ENCODE results near the gene ERGIC1. TPM values are rescaled to one million over a fixed set of nuclear protein-coding genes. Genes with fewer than 3 reads are reported as not detected.

ERGIC1 gene
- total RNA-seq, 2 donors from 2014 or later = 140 to 169 TPM

DNA sequence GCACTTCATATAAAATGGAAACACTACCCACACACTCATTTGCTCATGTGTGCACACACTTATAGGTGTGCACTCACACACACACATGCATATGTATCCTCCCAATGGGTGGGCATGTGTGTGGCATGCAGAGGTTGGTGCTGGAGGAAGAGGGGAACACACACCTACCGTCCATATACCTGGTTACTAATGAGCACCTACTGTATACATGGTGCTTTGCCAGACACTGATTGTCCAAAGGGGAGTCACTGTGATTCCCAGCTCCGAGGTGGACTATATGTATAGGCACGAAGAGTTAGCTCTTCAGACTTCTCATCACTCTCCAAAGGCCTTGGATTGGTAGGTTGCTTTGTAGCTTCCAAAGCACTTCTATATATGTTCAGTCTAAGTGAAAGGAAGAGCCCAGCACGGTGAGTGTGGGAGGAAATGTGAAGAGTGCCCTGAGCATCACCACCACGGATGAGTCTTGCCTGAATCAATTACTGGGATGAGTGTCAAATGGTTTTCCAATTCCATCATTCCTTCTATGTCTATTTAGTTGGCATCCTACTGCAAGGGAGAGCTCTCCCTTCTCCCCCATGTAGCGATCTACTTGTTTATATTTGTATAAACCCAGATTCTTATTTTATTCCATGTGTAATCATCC lies 12.6 kb upstream of the ERGIC1 start:
- intact Hi-C loops (cut with DNase I) = no loop called here
- DNase-seq (ENCODE audit: low spot score) = no peak

DNA sequence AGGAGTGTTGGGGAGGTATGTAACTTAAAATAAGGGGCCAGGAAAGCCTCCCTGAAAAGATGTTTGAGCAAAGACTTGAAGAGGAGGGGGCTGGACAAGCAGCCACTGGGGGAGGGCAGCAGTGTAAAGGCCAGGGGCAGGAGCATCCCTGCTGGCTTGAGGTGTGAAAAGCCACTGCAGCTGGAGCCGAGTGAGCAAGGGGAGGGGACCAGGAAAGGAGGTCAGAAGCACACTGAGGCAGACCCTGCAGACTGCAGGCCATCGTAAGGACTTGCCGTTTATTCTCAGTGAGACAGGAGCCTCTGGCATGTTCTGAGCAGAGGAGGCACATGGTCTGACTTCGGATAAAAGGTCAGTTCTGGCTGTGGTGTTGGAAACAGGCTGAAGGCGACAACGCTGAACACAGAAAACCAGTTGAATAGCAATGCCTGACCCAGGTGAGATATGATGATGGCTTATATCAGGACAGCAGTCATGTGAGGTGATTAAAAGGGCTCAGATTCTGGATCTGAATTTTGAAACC lies 10.2 kb upstream of the ERGIC1 start:
- intact Hi-C loops (cut with DNase I) = no loop called here
- no peak for DNase-seq (ENCODE audit: low spot score)

DNA sequence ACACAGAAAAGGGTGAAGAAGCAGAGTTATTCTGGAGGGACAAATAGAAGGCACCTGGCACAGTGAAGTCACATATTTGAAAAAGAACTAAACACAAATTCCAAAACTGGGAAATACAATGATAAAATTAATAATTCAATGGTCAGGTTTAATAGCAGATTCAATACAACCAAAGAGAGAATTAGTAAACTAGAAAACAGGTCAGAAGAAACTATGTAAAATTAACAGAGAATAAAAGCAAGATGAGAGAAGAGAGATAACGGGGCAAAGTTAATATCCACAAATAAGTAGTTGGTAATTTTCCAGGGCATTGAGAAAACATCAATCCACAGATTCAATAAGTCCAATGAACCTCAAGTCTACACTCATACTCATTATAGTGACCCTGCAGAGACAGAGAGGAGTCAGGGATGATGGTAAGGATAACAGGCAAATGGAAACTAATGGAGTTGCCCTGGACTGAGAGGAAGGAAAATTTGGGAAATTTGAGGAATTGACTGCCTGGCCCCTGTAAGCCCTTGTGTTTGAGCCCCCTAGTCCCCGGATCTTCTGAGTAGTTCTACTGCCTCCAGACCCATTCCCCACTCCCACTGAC lies 8.3 kb upstream of the ERGIC1 start:
- DNase-seq (ENCODE audit: low spot score) = no peak
- intact Hi-C loops (cut with DNase I) = no loop called here

DNA sequence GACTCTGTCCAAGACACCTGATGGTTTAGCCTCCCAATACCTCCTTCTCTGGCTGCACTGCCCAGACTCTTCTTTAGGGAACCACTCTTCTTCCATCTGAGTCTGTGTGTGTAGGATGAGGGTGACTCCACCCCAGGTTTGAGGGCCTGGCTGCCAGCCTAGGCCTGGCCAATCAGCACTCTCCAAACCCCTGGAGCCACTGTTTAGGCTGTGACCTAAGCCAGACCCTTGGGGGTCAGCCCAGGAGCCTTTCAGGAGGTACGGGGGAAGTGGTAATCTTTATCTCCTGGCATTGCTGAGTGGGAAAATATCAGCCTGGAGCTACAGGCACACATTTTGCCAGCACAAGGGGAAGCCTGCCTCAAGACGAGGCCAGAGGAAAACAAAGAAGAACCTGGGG lies 6.2 kb upstream of the ERGIC1 start:
- DNase-seq (ENCODE audit: low spot score) = no peak

DNA sequence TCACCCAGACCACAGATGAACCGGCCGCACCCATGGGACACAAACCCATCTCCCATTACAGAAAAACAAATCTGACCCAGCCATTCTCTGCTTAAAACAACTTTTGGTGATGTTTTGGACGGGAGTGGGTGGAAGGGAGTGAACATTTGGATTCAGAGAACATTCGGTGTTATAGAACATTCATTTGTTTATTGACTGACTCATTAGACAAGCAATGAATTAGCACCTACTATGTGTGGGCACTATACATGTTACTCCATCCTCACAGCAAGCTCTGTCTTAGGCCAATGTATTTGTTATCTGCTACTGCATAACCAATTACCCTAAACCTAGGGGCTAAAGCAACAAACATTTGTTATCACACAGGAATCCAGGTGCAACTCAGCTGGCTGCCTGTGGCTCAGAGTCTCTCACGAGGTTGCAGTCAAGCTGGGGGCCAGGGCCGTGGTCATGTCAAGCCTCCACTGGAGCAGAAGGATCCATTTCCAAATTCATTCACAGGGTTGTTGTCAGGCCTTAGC lies 5.1 kb upstream of the ERGIC1 start:
- intact Hi-C loops (cut with DNase I) = no loop called here
- DNase-seq (ENCODE audit: low spot score) = no peak

More for the DNA sequence above, 6.2 kb upstream of the ERGIC1 start:
- intact Hi-C loops (cut with DNase I) = no loop called here

DNA sequence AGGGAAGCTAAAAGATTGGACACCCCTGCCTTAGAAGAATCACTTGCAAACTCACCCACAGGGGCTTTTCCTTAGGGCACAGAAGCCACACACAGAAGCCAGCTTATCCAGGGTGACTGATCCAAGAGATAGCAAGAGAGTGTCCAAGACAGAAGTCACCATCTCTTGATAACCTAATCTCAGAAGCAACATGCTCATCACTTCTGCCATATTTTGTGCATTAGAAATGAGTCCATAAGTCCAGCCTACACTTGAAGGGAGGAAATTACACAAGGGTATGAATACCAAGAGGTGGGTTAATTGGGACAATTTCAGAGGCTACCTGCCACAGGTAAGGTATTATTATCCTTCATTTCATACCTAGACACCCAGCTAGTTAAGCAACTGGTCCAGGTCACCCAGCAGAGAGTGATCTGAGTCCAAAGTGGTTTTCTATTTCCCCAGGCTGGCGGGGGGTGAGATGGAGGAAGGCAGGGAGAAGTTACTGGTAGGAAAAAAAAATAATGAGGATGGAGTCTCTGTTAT lies 3.7 kb upstream of the ERGIC1 start:
- no peak for DNase-seq (ENCODE audit: low spot score)
- intact Hi-C loops (cut with DNase I) = no loop called here

DNA sequence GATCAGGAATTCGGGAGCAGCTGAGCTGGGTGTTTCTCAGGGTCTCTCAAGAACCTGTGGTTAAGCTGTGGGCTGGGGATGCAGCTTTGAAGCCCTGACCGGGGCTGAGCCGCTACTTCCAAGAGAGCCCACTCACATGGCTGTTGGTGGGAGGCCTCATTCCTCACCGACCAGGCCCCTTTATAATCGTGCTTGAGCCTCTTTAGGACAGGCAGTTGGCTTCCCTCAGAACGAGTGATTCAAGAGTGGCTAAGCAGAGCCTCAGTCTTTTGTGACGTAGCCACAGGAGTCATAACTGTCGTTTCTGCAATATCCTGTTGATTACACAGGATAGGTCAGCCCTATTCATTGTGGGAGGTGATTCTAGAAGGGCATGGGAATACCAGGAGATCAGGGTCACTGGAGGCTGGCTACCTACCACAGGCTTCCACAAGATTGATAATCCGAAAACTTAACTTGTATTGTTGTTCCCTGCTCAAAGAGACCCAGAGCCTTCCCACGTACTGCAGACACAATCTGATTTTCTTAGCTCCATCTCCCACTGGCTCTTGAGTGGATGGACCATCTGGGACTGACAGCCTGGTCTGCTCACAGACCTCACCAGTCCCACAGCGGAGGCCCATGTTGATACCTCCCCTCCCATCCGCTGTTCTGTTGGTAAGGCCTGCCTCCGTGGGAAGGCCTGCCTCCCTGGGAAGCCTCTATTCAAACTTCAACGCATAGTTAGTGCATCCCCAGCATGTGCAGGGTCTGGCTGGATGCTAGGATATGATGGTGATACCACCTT lies 3.0 kb upstream of the ERGIC1 start:
- no peak for DNase-seq (ENCODE audit: low spot score)
- intact Hi-C loops (cut with DNase I) = no loop called here

DNA sequence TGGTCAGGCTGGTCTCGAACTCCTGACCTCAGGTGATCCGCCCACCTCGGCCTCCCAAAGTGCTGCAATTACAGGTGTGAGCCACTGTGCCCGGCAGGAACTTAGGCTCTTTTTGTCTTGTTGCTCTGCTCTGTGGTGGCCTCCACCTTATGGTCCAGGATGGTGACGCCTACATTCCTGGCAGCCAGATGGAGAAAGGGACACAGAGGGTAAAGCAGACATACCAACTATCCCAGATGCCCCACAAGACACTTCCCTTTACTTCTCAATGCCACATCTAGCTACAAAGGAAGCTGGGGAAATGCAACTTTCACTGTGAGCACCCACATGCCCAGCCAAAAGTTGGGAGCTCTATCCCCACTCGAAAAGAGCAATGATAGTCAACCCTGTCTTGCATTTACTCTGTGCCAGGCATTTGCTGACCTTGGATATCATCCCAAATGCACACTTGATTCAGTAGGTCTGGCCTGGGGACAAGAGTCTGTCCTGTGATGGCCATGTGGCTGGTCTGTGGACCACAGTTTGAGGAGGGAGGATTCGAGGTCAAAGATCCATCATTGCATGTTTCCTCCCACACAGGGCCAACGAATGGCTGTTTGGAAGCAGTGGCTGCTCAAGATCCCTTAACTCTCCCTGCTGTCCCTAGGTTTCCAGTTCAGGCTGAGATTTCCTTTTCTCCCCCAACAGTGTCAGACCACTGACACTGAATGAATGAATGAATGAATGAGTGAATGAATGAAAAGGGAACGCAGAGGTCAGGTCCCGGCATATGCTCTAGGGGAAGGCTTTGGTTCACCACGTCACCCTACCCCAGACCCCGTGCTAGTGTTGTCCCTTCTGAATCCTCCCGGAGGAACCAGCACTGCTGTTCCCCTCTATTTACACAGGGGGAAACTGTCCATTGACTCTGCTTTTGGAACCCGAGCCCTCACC lies 1.4 kb upstream of the ERGIC1 start:
- DNase-seq (ENCODE audit: low spot score) = no peak
- intact Hi-C loops (cut with DNase I) = no loop called here

DNA sequence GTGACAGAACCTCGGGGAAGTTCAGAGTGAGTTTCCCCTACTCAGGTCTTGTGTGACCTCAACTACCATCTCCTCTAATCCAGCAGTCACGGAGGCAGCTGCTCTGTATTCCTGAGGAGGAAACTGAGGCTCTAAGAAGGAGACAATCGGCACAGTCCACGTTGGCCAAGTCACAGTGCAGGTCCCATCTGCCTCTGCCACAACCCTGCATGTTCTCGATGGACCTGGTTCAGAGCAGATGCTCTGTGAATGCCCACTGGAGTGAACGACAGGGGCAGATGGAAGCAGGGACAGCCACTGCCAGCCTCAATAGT lies 722 bp upstream of the ERGIC1 start:
- no peak for DNase-seq (ENCODE audit: low spot score)
- intact Hi-C loops (cut with DNase I) = no loop called here

DNA sequence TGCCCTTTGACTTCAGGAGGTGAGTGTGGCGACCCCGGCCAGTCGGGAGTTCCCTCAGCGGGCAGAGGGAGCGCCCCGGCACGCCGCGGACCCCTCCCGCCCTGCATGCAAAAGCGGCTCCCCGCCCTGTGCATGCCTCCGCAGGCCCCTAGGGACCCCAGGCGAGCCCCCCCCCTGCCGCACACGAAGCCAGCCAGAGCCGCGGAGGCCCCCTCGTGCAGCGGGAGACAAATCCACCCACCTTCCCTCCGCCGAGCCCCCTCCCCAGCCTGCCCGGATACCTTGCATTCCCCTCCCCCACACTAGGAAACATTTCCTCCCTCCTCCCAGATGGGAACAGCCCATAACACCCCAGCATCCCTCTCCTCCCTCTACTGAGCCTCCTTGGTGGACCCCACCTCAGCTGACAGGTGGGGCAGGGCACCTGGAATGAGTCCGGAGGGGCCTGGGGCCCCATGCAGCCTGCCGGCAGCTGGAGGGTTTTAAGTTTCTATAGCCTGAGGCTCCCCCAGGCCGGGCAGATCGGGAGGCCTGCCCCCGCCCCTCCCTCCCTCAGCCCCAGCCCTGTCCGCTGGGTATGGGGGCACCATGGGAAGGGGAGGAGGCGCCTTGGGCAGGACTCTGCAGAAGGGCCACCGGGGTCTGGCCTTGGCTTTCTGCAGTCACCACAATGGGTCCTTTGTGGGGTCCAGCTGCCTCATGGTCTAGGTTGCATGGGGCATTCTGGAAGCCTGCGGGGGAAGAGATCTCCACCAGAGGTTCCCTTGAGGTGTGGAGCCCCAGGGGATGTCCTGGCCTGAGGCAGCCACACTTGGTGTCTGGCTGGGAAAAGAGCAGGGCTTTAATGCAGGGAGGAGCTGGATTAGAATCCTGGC lies 601 bp downstream of the ERGIC1 start:
- no peak for DNase-seq (ENCODE audit: low spot score)
- intact Hi-C loops (cut with DNase I) = no loop called here

DNA sequence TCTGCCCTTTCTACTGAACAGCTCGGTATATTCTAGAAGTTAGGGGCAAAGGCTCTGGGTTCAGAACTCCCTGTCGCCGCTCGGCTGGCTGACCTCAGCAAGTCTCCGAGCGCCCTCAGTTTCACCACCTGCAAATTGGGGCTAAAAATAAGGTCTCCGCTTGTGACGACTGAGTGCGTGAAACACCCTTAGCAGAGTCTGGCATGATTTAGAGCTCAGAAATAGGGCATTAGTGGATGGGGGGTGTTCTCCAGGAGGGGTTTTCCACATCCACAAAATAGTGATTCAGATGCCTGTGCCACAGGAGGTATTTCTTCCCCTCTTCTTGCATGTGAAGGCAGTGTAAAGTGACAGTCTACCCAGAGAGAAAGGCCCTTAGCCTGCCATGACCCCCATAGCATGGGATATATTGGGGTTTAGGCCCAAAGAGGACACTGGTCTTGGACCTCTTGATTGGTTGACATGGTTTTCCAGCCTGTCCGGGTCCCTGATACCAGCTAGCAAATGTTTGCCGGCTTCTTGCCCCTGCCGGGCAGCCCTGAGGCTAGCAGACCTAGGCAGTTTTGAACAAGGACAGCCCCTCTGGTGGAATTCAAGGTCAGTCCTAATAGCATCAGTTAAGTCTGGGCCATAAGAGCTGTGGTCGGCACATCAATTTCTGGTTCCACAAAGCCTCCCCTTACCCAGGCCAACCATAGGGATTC lies 1.4 kb downstream of the ERGIC1 start:
- peak; percentile 15 for DNase-seq (ENCODE audit: low spot score)
- intact Hi-C loops (cut with DNase I) = no loop called here

DNA sequence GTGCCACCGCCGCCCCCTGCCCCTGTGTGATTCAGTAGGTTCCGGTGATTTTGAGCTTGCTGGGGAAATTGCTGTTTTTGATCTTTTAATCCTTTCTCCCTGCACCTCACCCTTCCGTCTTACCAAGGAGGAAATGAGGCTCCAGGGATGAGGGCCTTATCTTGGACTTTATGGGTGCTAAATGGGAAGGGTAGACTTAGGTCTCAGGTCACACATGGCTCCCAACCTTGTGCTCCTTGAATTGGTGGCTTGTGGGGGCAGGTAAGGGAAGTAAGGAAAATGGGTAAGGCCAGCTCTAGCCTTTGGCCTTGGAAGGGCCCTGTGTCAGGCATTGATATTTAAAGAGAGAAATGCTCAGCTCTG lies 1.9 kb downstream of the ERGIC1 start:
- intact Hi-C loops (cut with DNase I) = no loop called here
- peak; percentile 14 for DNase-seq (ENCODE audit: low spot score)

DNA sequence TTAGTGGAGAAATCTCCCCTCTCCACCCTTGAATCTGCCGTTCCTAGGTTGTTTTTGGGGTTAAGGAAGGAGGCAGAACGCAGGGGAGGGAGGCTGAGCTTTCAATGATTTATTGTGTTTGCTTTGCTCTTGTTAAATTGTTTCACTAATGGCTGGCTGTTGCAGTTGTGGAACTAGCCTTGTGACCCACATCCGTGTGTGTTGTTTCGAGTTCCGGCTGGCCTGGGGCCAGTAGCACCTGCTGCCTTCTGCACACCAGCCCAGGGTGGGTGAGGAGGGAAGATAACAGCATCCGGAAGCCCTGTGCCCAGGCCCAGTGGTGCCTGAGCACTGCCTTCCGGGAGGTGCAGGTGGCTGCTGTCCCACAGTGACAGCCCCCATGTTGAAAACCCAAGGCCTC lies 3.6 kb downstream of the ERGIC1 start:
- no peak for DNase-seq (ENCODE audit: low spot score)
- intact Hi-C loops (cut with DNase I) = no loop called here

DNA sequence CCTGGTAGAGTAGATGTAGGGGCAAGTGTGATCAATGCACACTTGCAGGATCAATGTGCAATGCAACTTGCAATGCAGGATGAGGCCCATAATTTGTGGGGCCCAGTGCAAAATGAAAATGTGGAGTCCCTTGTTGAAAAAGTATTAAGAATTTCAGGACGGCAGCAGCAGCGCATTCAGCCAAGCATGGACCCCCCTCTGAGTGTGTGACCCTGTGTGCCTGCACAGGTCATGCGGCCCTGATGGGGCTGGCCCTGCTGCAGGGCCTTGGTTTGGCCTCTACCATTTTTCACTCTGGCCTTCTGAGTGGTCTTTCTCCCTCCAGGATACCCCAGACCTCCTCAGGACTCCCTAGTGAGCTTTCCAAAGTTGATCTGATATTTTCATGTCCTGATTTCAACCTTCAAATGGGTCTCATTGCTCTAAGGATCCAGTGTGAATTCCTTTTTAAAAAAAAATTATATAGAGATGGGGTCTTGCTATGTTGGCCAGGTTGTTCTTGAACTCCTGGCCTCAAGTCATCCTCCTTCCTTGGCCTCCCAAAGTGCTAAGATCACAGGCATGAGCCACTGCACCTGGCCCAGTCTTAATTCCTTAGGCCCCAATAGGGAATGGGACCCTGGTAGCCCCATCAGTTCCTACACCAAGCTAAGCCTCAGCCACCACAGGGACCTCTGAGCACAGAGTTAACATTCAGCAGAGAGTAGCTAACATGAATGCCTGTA lies 4.3 kb downstream of the ERGIC1 start:
- DNase-seq (ENCODE audit: low spot score) = no peak
- intact Hi-C loops (cut with DNase I) = no loop called here

DNA sequence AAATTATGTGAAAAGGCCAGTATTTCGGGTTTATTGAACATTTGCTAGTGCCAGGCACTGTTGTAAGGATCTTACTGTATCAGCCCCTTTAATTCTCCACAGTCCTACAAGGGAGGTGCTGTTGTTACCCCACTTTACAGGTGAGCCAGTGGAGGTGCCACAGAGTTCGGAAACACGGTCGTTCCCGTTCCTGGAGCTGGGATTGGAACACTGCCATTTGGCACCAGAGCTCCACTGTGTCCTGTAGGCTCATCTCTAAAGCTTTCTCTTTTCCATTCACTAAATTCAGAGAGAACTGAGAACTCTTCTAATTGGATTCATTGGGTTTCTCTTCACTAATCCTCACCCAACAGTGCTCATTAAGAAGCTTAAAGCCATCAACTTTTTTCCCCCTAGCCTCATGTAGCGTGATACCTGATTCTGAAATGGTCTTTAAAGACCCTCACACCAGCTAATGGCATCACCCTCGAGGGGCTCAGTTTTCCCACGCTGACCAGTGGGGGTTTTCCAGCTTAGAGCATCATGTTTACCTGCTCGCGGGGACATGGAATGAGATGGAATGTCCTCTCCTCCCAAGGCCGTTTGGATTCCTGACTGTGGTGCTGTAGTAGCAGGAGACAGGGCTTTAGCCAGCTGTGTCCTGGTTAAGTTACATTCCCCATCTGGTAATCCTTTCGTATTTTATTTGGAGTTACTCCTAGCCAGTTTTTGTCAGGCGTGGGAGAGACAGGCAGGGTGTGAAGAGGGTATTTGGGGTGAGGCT lies 5.8 kb downstream of the ERGIC1 start:
- intact Hi-C loops (cut with DNase I) = no loop called here
- no peak for DNase-seq (ENCODE audit: low spot score)

DNA sequence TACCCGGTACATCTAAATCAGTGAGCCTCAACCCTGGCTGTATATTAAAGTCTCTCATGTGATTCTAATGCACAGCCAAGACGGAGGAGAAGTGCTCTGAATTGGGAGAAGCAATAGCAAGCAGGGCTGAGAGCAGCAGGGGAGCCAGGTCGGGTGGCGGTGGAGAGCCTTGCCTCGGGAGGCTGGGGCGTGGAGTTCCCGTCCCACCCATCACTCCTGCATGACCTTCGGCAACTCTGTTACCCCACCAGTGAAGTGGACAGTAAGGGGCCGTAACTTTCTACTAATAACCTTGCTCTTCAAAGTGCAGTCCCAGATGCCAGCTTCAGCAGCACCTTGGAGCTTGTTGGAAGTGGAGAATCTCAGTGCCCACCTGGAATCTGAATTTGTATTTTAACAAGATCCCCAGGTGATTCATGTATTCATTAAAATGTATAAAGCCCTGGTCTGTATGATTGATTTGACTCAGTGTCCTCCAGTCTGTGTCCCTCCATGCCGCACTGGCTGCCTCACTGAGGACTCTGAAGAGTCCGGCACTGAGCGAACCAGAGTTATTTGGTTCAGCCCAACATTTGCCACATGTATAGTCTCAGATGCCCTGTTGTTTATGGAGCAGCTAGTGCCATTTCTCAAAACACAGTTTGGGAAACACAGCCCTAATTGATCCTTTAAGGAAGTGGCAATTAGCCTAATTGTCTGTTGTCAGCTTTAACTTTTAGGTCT lies 6.5 kb downstream of the ERGIC1 start:
- no peak for DNase-seq (ENCODE audit: low spot score)
- intact Hi-C loops (cut with DNase I) = no loop called here
